ENCODE results near the gene DDX21. TPM values are rescaled to one million over a fixed set of nuclear protein-coding genes. Genes with fewer than 3 reads are reported as not detected.

The DDX21 gene
- total and polyA plus RNA-seq, 2 of the 13 experiments (the other 11 are each of a cell fraction or from before 2014, with no cell fraction given) = 52.5 to 147 TPM

DNA sequence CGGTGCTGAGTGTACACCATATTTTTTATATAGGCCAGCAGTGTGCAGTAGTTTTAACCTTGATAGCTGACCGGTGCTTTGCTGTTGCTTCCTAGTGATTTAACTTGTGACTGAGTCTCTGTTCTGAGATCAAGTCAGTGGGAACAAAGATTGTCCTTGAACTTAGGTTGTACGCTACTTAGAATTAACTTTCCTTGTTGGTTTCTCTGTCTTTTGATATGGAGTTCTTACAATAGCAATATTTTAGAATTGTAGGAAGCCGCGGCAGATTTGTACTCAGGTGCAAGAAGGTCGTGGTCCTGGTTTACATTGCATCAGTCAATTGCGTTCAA lies 1.3 kb downstream of the DDX21 start (continued):
- peak; percentile 20 for TF ChIP-seq ZNF781 (CRISPR knock-in tag; IDR thresholded peaks at IDR 0.05; ENCODE audit: borderline replicate concordance, not compliant biosample characterization)

DNA sequence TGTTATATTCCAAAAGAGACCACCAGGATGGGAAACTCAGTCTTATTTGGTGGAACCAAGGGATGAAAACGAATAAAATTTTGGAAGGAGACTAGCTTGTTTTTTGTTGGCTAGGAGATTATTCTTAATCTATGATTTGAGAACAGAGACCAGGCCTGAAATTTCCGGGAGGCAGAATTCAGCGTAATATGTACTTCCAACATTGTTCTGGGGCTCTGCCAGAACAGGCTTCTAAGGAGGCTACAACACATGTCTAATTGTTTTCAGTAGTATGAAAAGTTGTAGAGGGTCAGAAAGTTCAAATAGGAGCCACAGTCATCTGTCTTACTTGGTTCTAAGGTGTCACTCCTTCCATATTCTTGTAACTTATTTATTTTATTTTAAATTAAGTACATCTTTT lies 1.7 kb downstream of the DDX21 start:
- DNase-seq (ENCODE audit: low spot score) (no peak), ATAC-seq (no peak), FAIRE-seq (no peak)
- TF ChIP-seq PLRG1 (conservative IDR thresholded peaks at IDR 0.05) (no peak), HNF4G (IDR thresholded peaks at IDR 0.05; ENCODE audit: borderline replicate concordance, low read depth, low read length) (no peak), HNF4G (CRISPR knock-in tag; IDR thresholded peaks at IDR 0.05; ENCODE audit: borderline replicate concordance, low read depth) (no peak), ZFP41 (CRISPR knock-in tag; IDR thresholded peaks at IDR 0.05; ENCODE audit: borderline replicate concordance) (no peak), ZNF781 (CRISPR knock-in tag; IDR thresholded peaks at IDR 0.05; ENCODE audit: borderline replicate concordance, not compliant biosample characterization) (peak; percentile 3), SAFB2 (CRISPR knock-in tag; IDR thresholded peaks at IDR 0.05; ENCODE audit: borderline replicate concordance, low read depth) (no peak)
- TF ChIP-seq, protein P1, sequence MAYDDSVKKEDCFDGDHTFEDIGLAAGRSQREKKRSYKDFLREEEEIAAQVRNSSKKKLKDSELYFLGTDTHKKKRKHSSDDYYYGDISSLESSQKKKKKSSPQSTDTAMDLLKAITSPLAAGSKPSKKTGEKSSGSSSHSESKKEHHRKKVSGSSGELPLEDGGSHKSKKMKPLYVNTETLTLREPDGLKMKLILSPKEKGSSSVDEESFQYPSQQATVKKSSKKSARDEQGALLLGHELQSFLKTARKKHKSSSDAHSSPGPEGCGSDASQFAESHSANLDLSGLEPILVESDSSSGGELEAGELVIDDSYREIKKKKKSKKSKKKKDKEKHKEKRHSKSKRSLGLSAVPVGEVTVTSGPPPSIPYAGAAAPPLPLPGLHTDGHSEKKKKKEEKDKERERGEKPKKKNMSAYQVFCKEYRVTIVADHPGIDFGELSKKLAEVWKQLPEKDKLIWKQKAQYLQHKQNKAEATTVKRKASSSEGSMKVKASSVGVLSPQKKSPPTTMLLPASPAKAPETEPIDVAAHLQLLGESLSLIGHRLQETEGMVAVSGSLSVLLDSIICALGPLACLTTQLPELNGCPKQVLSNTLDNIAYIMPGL (CRISPR knock-in tag; IDR thresholded peaks at IDR 0.05; ENCODE audit: borderline replicate concordance in 1 of 2, low read depth in 1 of 2) = no peak
- Histone ChIP-seq H2AFZ (ENCODE audit: low read length) (no peak overlapping the region), H3K9me3 (ENCODE audit: low read length) (no peaks in the 10 kb centered on the region), H3K9ac (ENCODE audit: insufficient read depth, low read depth, low read length) (peak overlapping the region; percentile 97), H3K4me2 (ENCODE audit: low read depth, low read length) (peak overlapping the region; percentile 95), H3K36me3 (replicated peaks in 1 of 2; ENCODE audit: control insufficient read depth in 1 of 2, insufficient read depth in 2 of 2, low read length in 2 of 2) (peaks cover 14 to 28% of the 10 kb centered on the region in 2 experiments), H4K20me1 (ENCODE audit: insufficient read depth, low read length) (peaks cover 33% of the 10 kb centered on the region), H3K4me1 (ENCODE audit: insufficient read depth, low read length) (peaks cover 32% of the 10 kb centered on the region), H3K27me3 (ENCODE audit: control insufficient read depth in 1 of 2, insufficient read depth in 2 of 2, low read length in 2 of 2) (no peaks in the 10 kb centered on the region; a peak in 1 of 5 replicates), H3K27ac (ENCODE audit: extremely low read length, insufficient read depth, low read length) (peak overlapping the region; percentile 91), H3K79me2 (ENCODE audit: insufficient read depth, low read length) (peaks cover 70% of the 10 kb centered on the region), H3K4me3 (replicated peaks in 1 of 3; ENCODE audit: insufficient read depth in 1 of 3, low read depth in 2 of 3, low read length in 3 of 3) (peak overlapping the region; percentile 66 to 96 (median 90))
- ChIA-PET CTCF (ENCODE audit: low intra/inter-chr PET ratio, low total read pairs) (no interaction called here), POLR2A (no interaction called here)
- in situ Hi-C loops (cut with HindIII; ENCODE audit: extremely low pct_ligation_motif_present, low pct_unique_long_range_greater_than_20kb) (no loop called here), intact Hi-C loops (cut with micrococcal nuclease; ENCODE audit: unreplicated experiment) (loop anchor here (5.0 kb wide), 1 partner anchor 135 kb away; no protein-coding TSS in a partner anchor)
- WGBS (ENCODE audit: low lambda C conversion rate) = 7% methylated on average over 3 of the region's 3 CpGs
- no TSS peak for BruUV-seq (replicated peaks)

All from HepG2 (cell line).